Astrocyte (in vitro differentiated cells and primary cell): ENCODE results near the gene CUL5. TPM values are rescaled to one million over a fixed set of nuclear protein-coding genes. Genes with fewer than 3 reads are reported as not detected.
"Not testable (repeated sequence)": the region's sequence is repeated elsewhere in the genome, so short reads cannot be mapped to it uniquely, and the experiment has no call there.

Source experiments
- DNase-seq: peaks from one replicate; pipeline ENCODE4 v3.0.0-alpha.2; 2010; ENCODE audit warnings: low read depth
- FAIRE-seq: peaks from 2 replicates; lab custom pipeline; 2011; peaks lifted over from hg19 to GRCh38; lab: Jason Lieb, UNC
- H2AFZ ChIP-seq: 2 replicates; pipeline ENCODE4 v1.6.0; 2012; ENCODE audit warnings: low read depth, low read length, inconsistent platforms
- H3K27ac ChIP-seq: 2 replicates; pipeline ENCODE4 v1.5.1; 2011; ENCODE audit warnings: low read depth, low read length, inconsistent platforms
- H3K27me3 ChIP-seq: 2 replicates; pipeline ENCODE4 v1.6.0; 2011; ENCODE audit warnings: low read length, inconsistent platforms; ENCODE audit not compliant: insufficient read depth
- H3K36me3 ChIP-seq: 2 replicates; pipeline ENCODE4 v1.5.1; 2011; ENCODE audit warnings: low read length, inconsistent platforms; ENCODE audit not compliant: insufficient read depth
- H3K4me1 ChIP-seq: 2 replicates; pipeline ENCODE4 v1.5.1; 2011; ENCODE audit warnings: low read length, inconsistent platforms; ENCODE audit not compliant: insufficient read depth
- H3K4me2 ChIP-seq: 2 replicates; pipeline ENCODE4 v1.6.0; 2012; ENCODE audit warnings: low read length, inconsistent platforms
- H3K4me3 ChIP-seq: 2 replicates; pipeline ENCODE4 v1.5.1; 2011; ENCODE audit warnings: low read depth, mild to moderate bottlenecking, low read length, inconsistent platforms; ENCODE audit not compliant: insufficient read depth
- H3K79me2 ChIP-seq: 2 replicates; pipeline ENCODE4 v1.6.0; 2012; ENCODE audit warnings: mild to moderate bottlenecking, low read length, inconsistent platforms; ENCODE audit not compliant: insufficient read depth
- H3K9ac ChIP-seq: 2 replicates; pipeline ENCODE4 v1.6.0; 2012; ENCODE audit warnings: mild to moderate bottlenecking, low read length, inconsistent platforms
- H3K9me3 ChIP-seq: 2 replicates; pipeline ENCODE4 v1.5.1; 2012; ENCODE audit warnings: low read depth, mild to moderate bottlenecking, low read length, inconsistent platforms; ENCODE audit not compliant: insufficient read depth
- H4K20me1 ChIP-seq: 2 replicates; pipeline ENCODE4 v1.6.0; 2012; ENCODE audit warnings: low read length, inconsistent platforms; ENCODE audit not compliant: insufficient read depth
- H3K27ac Mint-ChIP-seq: one replicate; pipeline ENCODE4 v1.8.0; 2021; ENCODE audit warnings: mild to moderate bottlenecking, mixed read lengths; ENCODE audit not compliant: unreplicated experiment
- H3K27me3 Mint-ChIP-seq: one replicate; pipeline ENCODE4 v1.8.0; 2021; ENCODE audit warnings: low read depth, mixed read lengths; ENCODE audit not compliant: unreplicated experiment
- H3K36me3 Mint-ChIP-seq: one replicate; pipeline ENCODE4 v1.8.0; 2021; ENCODE audit warnings: low read depth, mixed read lengths; ENCODE audit not compliant: unreplicated experiment
- H3K4me1 Mint-ChIP-seq: one replicate; pipeline ENCODE4 v1.8.0; 2021; ENCODE audit warnings: low read depth, mixed read lengths; ENCODE audit not compliant: unreplicated experiment
- H3K4me3 Mint-ChIP-seq: one replicate; pipeline ENCODE4 v1.8.0; 2021; ENCODE audit warnings: mild to moderate bottlenecking, moderate library complexity, mixed read lengths; ENCODE audit not compliant: unreplicated experiment
- H3K9me3 Mint-ChIP-seq: one replicate; pipeline ENCODE4 v1.8.0; 2021; ENCODE audit warnings: mild to moderate bottlenecking, mixed read lengths; ENCODE audit not compliant: unreplicated experiment
- EZH2 ChIP-seq: IDR thresholded peaks from 2 replicates; pipeline ENCODE4 v1.6.1; 2012; ENCODE audit warnings: mild to moderate bottlenecking, low read length, inconsistent platforms; ENCODE audit not compliant: insufficient read depth
- total RNA-seq: library from RNA; stranded (reverse); gene quantifications from 2 replicates; pipeline ENCODE4 v1.2.1, GENCODE V29; 2021
- TF ChIP-seq, protein P1 (sequence below): IDR thresholded peaks from 2 replicates; pipeline ENCODE4 v1.5.1; 2011; ENCODE audit warnings: low read depth, mild to moderate bottlenecking, inconsistent platforms, low read length, moderate library complexity; ENCODE audit not compliant: insufficient read depth

Gene CUL5
- total RNA-seq, 1 donor from 2014 or later: 40.9 TPM

GRCh38 chr11:108115500-108116140 is 106.9 kb downstream of the CUL5 start:
- H3K4me2 ChIP-seq: peak overlapping the region; percentile 27
- Mint-ChIP-seq H3K27ac (peak overlapping the region; percentile 9), H3K4me3 (no peak overlapping the region), H3K9me3 (no peaks in the 10 kb centered on the region), H3K27me3 (no peaks in the 10 kb centered on the region), H3K4me1 (peaks cover 17% of the 10 kb centered on the region), H3K36me3 (peaks cover 6% of the 10 kb centered on the region)
- peaks cover 15% of the 10 kb centered on the region for H3K4me1 ChIP-seq
- no peaks in the 10 kb centered on the region for H4K20me1 ChIP-seq
- TF ChIP-seq, protein P1, sequence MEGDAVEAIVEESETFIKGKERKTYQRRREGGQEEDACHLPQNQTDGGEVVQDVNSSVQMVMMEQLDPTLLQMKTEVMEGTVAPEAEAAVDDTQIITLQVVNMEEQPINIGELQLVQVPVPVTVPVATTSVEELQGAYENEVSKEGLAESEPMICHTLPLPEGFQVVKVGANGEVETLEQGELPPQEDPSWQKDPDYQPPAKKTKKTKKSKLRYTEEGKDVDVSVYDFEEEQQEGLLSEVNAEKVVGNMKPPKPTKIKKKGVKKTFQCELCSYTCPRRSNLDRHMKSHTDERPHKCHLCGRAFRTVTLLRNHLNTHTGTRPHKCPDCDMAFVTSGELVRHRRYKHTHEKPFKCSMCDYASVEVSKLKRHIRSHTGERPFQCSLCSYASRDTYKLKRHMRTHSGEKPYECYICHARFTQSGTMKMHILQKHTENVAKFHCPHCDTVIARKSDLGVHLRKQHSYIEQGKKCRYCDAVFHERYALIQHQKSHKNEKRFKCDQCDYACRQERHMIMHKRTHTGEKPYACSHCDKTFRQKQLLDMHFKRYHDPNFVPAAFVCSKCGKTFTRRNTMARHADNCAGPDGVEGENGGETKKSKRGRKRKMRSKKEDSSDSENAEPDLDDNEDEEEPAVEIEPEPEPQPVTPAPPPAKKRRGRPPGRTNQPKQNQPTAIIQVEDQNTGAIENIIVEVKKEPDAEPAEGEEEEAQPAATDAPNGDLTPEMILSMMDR: no peak
- TF ChIP-seq EZH2: no peak
- H2AFZ ChIP-seq: no peak overlapping the region
- H3K9ac ChIP-seq: peak overlapping the region; percentile 20
- DNase-seq (peak; percentile 80), FAIRE-seq (peak; percentile 45)
- peak overlapping the region; percentile 62 for H3K27ac ChIP-seq
- peaks cover 2% of the 10 kb centered on the region for H3K36me3 ChIP-seq
- no peaks in the 10 kb centered on the region for H3K27me3 ChIP-seq
- no peaks in the 10 kb centered on the region for H3K79me2 ChIP-seq
- no peak overlapping the region for H3K4me3 ChIP-seq
- H3K9me3 ChIP-seq: no peaks in the 10 kb centered on the region

GRCh38 chr11:108117746-108118371 is 109.2 kb downstream of the CUL5 start:
- peaks cover 6% of the 10 kb centered on the region for H4K20me1 ChIP-seq
- H3K27ac Mint-ChIP-seq: no peak overlapping the region
- no peak overlapping the region for H3K4me3 ChIP-seq
- FAIRE-seq (no peak), DNase-seq (peak; percentile 41)
- no peak overlapping the region for H3K4me3 Mint-ChIP-seq
- H3K9ac ChIP-seq: no peak overlapping the region
- no peaks in the 10 kb centered on the region for H3K9me3 Mint-ChIP-seq
- no peaks in the 10 kb centered on the region for H3K9me3 ChIP-seq
- no peak overlapping the region for H3K4me2 ChIP-seq
- H2AFZ ChIP-seq: no peak overlapping the region
- peaks cover 12% of the 10 kb centered on the region for H3K79me2 ChIP-seq
- H3K36me3 Mint-ChIP-seq: peaks cover 2% of the 10 kb centered on the region
- H3K36me3 ChIP-seq: peaks cover 2% of the 10 kb centered on the region
- H3K4me1 ChIP-seq: peaks cover 21% of the 10 kb centered on the region
- peaks cover 16% of the 10 kb centered on the region for H3K4me1 Mint-ChIP-seq
- TF ChIP-seq EZH2: no peak
- TF ChIP-seq, protein P1: peak; percentile 55
- H3K27me3 Mint-ChIP-seq: no peaks in the 10 kb centered on the region
- H3K27ac ChIP-seq: no peak overlapping the region
- no peaks in the 10 kb centered on the region for H3K27me3 ChIP-seq

GRCh38 chr11:108120936-108121273 is 112.2 kb downstream of the CUL5 start:
- Mint-ChIP-seq H3K4me1 (peaks cover 14% of the 10 kb centered on the region), H3K27ac (peak overlapping the region; percentile 77), H3K4me3 (peak overlapping the region; percentile 50)
- not testable (repeated sequence) for H3K9me3 Mint-ChIP-seq, H3K4me1 ChIP-seq, H3K27me3 Mint-ChIP-seq, H3K9me3 ChIP-seq, H3K27me3 ChIP-seq, DNase-seq, H4K20me1 ChIP-seq, H3K36me3 Mint-ChIP-seq, H3K36me3 ChIP-seq, FAIRE-seq
- peak overlapping the region; percentile 34 for H3K27ac ChIP-seq
- H3K9ac ChIP-seq: peak overlapping the region; percentile 89
- H3K4me3 ChIP-seq: peak overlapping the region; percentile 68
- peak overlapping the region; percentile 85 for H3K4me2 ChIP-seq
- H2AFZ ChIP-seq: peak overlapping the region; percentile 78
- H3K79me2 ChIP-seq: peaks cover 40% of the 10 kb centered on the region
